ENCODE data around the gene HMBS.

Gene HMBS

DNA sequence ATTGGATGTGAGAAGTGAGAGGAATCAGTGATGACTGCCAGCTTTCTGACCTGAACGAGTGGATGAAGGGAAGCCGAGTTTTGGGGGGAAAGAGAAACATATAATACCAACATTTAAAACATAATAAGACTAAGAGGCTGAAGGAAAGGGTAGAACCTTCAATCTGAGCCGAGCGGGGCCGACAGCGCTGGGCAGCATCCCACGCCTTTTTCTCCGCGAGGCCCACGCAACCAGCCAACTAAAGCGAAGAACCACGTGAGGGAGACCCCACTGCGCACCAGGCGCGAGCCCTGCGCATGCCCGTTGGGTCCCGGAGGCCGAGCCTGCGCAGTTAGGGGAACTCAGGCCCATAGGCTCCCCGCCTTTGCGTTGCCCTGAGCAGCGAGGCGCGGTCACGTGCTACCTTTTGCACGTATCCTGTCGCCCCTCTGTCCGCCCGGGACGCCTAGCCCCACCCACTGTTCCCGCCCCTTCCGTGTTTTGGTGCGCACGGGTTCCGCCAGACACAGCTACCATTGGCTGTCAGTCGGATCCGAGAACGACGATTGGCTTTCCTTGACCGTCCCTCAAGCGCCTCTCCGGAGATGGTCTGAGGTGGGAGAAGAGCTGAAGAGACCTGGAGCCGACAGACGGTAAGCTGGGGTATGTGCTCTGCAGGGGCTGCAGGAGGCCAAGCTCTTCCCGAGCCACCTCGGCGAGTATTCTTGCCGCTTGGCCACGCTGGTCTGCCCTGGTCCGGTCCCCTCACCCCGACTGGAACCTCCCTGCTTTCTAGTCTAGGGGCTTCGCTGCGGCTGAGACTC is 36.5 kb downstream of the HMBS start, which contains the start of gene HINFP:
Gene HINFP, plus strand, starts transcription at position 573 of the 803 bp plus-strand sequence. CDS start 5,365 bp downstream, outside the sequence.
- H3K4me2 ChIP-seq (ENCODE audit: low read length) = peak within 1 kb of the TSS; percentile 86
- H3K9me3 ChIP-seq (ENCODE audit: low read length) = no peaks in the 10 kb centered on the region
- peaks cover 14% of the 10 kb centered on the region for H3K36me3 ChIP-seq (ENCODE audit: insufficient read depth, low read length)
- H3K27me3 ChIP-seq (ENCODE audit: insufficient read depth, low read length) = no peaks in the 10 kb centered on the region
- peaks cover 4% of the 10 kb centered on the region for H3K79me2 ChIP-seq (ENCODE audit: insufficient read depth, low read length)
- H3K9me2 ChIP-seq (ENCODE audit: low read depth, low read length) = no peaks in the 10 kb centered on the region
- peak within 1 kb of the TSS; percentile 98 for H3K4me3 ChIP-seq (ENCODE audit: low read depth, low read length, poor library complexity, severe bottlenecking)
- no peak within 1 kb of the TSS for H2AFZ ChIP-seq (ENCODE audit: low read length)
- TF ChIP-seq EZH2 (IDR thresholded peaks at IDR 0.05; ENCODE audit: borderline replicate concordance, low read length) = no peak
- TF ChIP-seq, protein P1, sequence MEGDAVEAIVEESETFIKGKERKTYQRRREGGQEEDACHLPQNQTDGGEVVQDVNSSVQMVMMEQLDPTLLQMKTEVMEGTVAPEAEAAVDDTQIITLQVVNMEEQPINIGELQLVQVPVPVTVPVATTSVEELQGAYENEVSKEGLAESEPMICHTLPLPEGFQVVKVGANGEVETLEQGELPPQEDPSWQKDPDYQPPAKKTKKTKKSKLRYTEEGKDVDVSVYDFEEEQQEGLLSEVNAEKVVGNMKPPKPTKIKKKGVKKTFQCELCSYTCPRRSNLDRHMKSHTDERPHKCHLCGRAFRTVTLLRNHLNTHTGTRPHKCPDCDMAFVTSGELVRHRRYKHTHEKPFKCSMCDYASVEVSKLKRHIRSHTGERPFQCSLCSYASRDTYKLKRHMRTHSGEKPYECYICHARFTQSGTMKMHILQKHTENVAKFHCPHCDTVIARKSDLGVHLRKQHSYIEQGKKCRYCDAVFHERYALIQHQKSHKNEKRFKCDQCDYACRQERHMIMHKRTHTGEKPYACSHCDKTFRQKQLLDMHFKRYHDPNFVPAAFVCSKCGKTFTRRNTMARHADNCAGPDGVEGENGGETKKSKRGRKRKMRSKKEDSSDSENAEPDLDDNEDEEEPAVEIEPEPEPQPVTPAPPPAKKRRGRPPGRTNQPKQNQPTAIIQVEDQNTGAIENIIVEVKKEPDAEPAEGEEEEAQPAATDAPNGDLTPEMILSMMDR (IDR thresholded peaks at IDR 0.05; ENCODE audit: low read length) = no peak
- peak within 1 kb of the TSS; percentile 91 for H3K9ac ChIP-seq (ENCODE audit: low read length)
- H3F3A ChIP-seq (ENCODE audit: insufficient read depth, low read length) = no peaks in the 10 kb centered on the region
- peaks cover 22% of the 10 kb centered on the region for H3K4me1 ChIP-seq (ENCODE audit: insufficient read depth, low read length, severe bottlenecking)
- no peaks in the 10 kb centered on the region for H4K20me1 ChIP-seq (ENCODE audit: insufficient read depth, low read length)
- peak within 1 kb of the TSS; percentile 21 for H3K27ac ChIP-seq (ENCODE audit: low read depth, low read length, poor library complexity, severe bottlenecking)

DNA sequence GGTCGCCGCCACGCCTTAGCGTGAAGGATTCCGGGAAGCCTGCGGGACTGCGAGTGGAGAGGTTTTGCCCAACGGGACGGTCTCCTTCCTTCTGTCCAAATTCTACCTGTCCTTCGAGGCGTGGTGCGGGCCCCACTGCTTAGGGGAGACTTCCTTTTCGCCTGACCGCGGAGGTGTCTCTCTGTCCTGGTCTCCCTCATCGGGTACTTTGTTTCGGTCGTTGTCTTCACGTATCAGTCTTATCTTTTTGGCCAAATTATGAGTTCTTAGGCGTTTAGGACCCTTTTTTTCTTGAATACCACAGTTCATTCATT is 37.1 kb downstream of the HMBS start:
- Histone ChIP-seq H3K4me1 (ENCODE audit: insufficient read depth, low read length, severe bottlenecking) (peaks cover 22% of the 10 kb centered on the region), H2AFZ (ENCODE audit: low read length) (no peak overlapping the region), H3F3A (ENCODE audit: insufficient read depth, low read length) (no peaks in the 10 kb centered on the region), H3K27ac (ENCODE audit: low read depth, low read length, poor library complexity, severe bottlenecking) (no peak overlapping the region), H3K4me2 (ENCODE audit: low read length) (peak overlapping the region; percentile 77), H3K9me3 (ENCODE audit: low read length) (no peaks in the 10 kb centered on the region), H3K9me2 (ENCODE audit: low read depth, low read length) (no peaks in the 10 kb centered on the region), H3K4me3 (ENCODE audit: low read depth, low read length, poor library complexity, severe bottlenecking) (peak overlapping the region; percentile 98), H3K36me3 (ENCODE audit: insufficient read depth, low read length) (peaks cover 11% of the 10 kb centered on the region), H3K9ac (ENCODE audit: low read length) (peak overlapping the region; percentile 91), H3K79me2 (ENCODE audit: insufficient read depth, low read length) (peaks cover 4% of the 10 kb centered on the region), H3K27me3 (ENCODE audit: insufficient read depth, low read length) (no peaks in the 10 kb centered on the region), H4K20me1 (ENCODE audit: insufficient read depth, low read length) (no peaks in the 10 kb centered on the region)
- TF ChIP-seq EZH2 (IDR thresholded peaks at IDR 0.05; ENCODE audit: borderline replicate concordance, low read length) = no peak
- TF ChIP-seq, protein P1 (IDR thresholded peaks at IDR 0.05; ENCODE audit: low read length) = no peak

DNA sequence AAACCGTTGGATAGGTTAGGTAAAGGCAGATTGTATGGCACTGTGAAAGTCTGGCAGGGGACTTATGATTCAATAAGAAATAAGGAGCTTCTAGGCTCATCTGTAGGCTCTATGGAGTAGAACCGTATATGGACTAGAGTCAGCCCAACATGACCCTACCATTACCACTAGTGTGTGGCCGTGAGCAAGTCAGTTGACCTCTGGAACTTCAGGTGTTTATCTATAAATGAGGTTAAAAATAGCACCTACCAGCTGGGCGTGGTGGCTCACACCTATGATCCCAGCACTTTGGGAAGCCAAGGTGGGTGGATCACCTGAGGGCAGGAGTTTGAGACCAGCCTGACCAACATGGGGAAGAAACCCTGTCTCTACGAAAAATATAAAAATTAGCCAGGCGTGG is 41.1 kb downstream of the HMBS start:
- H3K9me2 ChIP-seq (ENCODE audit: low read depth, low read length) = no peaks in the 10 kb centered on the region
- no peak overlapping the region for H3K4me3 ChIP-seq (ENCODE audit: low read depth, low read length, poor library complexity, severe bottlenecking)
- H4K20me1 ChIP-seq (ENCODE audit: insufficient read depth, low read length) = no peaks in the 10 kb centered on the region
- H3K27ac ChIP-seq (ENCODE audit: low read depth, low read length, poor library complexity, severe bottlenecking) = no peak overlapping the region
- H3K9ac ChIP-seq (ENCODE audit: low read length) = no peak overlapping the region
- H3K4me1 ChIP-seq (ENCODE audit: insufficient read depth, low read length, severe bottlenecking) = peaks cover 16% of the 10 kb centered on the region
- no peak overlapping the region for H3K4me2 ChIP-seq (ENCODE audit: low read length)
- no peak overlapping the region for H2AFZ ChIP-seq (ENCODE audit: low read length)
- H3K9me3 ChIP-seq (ENCODE audit: low read length) = no peaks in the 10 kb centered on the region
- peaks cover 9% of the 10 kb centered on the region for H3K36me3 ChIP-seq (ENCODE audit: insufficient read depth, low read length)
- no peaks in the 10 kb centered on the region for H3K27me3 ChIP-seq (ENCODE audit: insufficient read depth, low read length)
- H3K79me2 ChIP-seq (ENCODE audit: insufficient read depth, low read length) = peaks cover 4% of the 10 kb centered on the region
- H3F3A ChIP-seq (ENCODE audit: insufficient read depth, low read length) = no peaks in the 10 kb centered on the region
- no peak for TF ChIP-seq EZH2 (IDR thresholded peaks at IDR 0.05; ENCODE audit: borderline replicate concordance, low read length)
- TF ChIP-seq, protein P1 (IDR thresholded peaks at IDR 0.05; ENCODE audit: low read length) = no peak
